ENCODE data around the gene DENND1A.

The DENND1A gene

DNA sequence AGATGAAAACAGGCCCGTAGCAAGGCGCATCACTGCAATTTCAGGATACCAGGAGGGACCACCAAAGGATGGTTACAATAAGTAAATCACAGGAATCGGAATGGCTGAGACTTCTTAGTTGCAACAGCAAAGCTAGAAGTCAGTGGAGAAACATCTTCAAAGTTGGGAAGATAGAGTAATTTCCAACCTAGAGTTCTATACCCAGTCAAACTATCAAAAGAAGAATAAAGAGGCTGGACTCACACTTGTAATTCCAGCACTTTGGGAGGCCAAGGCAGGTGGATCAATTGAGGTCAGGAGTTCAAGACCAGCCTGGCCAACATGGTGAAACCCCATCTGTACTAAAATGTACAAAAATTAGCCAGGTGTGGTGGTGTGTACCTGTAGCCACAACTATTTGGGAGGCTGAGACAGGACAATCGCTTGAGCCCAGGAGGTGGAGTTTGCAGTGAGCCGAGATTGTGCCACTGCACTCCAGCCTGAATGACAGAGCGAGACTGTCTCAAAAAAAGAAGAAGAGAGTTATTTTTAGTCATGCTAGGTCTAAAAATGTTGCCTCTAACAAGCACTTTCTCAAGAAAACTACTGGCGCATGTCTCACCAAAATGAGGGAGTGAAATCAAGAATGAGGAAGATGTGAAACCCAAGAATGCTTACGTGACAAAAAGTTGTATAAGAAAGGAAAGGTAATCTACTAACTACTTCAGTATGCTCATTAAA lies 267.7 kb downstream of the DENND1A start:
- DNase-seq (ENCODE audit: low read depth) = no peak
- TF ChIP-seq, protein P1, sequence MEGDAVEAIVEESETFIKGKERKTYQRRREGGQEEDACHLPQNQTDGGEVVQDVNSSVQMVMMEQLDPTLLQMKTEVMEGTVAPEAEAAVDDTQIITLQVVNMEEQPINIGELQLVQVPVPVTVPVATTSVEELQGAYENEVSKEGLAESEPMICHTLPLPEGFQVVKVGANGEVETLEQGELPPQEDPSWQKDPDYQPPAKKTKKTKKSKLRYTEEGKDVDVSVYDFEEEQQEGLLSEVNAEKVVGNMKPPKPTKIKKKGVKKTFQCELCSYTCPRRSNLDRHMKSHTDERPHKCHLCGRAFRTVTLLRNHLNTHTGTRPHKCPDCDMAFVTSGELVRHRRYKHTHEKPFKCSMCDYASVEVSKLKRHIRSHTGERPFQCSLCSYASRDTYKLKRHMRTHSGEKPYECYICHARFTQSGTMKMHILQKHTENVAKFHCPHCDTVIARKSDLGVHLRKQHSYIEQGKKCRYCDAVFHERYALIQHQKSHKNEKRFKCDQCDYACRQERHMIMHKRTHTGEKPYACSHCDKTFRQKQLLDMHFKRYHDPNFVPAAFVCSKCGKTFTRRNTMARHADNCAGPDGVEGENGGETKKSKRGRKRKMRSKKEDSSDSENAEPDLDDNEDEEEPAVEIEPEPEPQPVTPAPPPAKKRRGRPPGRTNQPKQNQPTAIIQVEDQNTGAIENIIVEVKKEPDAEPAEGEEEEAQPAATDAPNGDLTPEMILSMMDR (conservative IDR thresholded peaks at IDR 0.05; ENCODE audit: low read depth, low read length) = no peak
- no peak overlapping the region for H3K4me3 ChIP-seq (ENCODE audit: low read length)

DNA sequence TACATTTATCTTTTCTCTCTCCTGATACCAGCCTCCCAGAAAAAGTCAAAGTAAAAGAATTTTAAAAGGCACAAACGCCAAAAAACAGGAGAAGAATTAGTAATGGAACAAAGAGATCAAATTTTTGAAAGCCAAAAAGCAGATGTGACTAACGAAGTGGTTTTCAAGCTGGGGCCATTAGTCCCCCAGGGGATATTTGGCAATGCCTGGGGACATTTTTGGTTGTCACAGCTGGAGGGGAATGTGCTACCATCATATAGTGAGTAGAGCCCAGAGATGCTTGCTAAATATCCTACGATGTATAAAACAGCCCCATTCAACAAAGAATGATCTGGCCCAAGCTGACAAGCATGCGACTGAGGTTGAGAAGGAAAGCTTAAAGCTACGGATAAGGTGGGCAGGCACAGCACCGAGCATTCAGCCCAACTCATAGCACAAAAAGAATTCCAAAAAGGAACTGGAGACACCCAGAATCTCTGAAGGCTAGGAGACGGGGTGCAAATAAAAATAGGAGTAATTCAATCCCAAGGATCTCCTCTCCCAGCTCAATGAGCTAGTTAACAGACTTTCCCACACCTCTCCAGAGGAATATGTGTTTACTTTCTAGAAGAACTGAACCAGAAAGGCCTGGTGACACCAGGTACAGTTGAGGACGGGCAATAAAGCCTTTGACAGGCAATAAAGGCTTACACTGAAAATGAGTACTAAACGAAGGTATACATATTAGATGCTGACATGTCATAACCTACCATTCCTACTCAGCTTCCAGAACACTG lies 269.0 kb downstream of the DENND1A start:
- TF ChIP-seq, protein P1 (conservative IDR thresholded peaks at IDR 0.05; ENCODE audit: low read depth, low read length) = no peak
- H3K4me3 ChIP-seq (ENCODE audit: low read length) = no peak overlapping the region
- DNase-seq (ENCODE audit: low read depth) = no peak

DNA sequence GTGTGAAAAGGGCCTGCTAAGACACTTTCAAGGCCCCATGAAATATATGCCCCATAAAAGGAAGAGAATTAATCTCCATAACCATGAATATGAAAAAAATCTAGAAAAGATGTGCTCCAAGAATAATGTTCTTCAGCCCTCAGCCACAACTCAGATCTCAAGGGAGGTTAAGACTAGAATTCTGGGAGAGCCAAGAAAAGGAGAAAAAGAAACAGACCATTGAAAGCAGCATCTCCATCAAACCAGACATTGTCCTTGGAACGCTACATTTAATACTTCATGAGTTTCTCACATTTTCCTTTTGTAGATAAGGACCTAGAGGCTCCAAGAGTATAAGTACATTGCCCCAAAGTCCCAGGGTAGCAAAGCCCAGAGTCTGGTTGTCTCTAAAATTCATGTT lies 270.6 kb downstream of the DENND1A start:
- no peak overlapping the region for H3K4me3 ChIP-seq (ENCODE audit: low read length)
- TF ChIP-seq, protein P1 (conservative IDR thresholded peaks at IDR 0.05; ENCODE audit: low read depth, low read length) = no peak
- DNase-seq (ENCODE audit: low read depth) = no peak

DNA sequence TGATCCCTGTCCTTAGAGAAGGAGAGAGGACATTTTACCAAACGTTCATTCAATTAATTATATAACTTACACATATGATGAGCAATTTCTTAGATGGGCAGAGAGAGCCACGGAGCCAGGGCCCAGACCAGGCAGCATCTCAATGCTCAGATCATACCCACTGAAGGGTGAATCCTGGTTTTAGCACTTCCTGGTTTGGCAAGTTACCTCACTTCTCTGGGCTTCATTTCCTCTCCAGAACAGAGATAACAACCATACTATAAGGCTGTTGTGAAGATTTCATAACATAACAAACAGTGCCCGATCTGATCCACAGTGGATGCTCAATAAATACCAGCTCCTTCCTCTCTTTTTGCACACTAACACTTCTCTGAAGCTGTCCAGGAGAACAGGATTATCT lies 271.1 kb downstream of the DENND1A start:
- TF ChIP-seq, protein P1 (conservative IDR thresholded peaks at IDR 0.05; ENCODE audit: low read depth, low read length) = no peak
- no peak overlapping the region for H3K4me3 ChIP-seq (ENCODE audit: low read length)
- no peak for DNase-seq (ENCODE audit: low read depth)

DNA sequence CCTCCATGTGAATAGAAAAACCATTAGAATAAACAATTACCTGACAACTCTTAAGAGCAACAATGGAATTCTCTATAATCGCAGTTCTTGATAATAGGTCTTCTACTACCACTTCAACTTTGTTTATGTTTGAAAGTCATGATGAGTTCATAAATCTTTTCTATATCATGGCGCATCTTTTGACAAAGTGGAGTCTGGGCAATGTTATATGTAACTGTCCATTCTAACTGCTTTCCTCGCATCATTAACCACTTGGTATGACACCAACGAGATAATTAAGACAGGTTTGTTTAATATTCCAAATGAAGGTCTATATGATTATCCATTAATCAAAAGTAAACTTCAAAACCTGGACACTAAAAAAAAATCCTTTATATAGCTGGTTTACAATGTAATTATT lies 272.0 kb downstream of the DENND1A start:
- no peak overlapping the region for H3K4me3 ChIP-seq (ENCODE audit: low read length)
- DNase-seq (ENCODE audit: low read depth) = no peak
- TF ChIP-seq, protein P1 (conservative IDR thresholded peaks at IDR 0.05; ENCODE audit: low read depth, low read length) = no peak

DNA sequence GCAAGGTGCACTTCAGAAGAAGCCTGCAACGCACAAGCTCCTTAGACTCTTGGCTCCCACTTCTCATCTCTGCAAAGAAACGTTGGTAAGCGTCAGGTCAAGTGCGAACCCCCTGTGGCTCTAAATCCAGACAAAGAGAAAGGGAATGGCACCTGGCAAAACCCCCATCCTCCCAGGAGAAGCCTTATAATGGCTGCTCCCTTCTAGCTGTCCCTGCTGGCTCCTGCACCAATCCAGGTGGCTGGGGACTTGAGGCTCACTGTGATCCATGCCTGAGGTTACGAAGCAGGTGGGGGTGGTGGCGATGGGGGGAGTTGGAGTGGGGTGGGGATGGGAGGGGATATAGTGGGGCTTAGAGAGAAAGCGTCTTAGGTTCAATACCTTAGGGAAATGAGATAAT lies 272.8 kb downstream of the DENND1A start:
- no peak for DNase-seq (ENCODE audit: low read depth)
- TF ChIP-seq, protein P1 (conservative IDR thresholded peaks at IDR 0.05; ENCODE audit: low read depth, low read length) = no peak
- no peak overlapping the region for H3K4me3 ChIP-seq (ENCODE audit: low read length)

DNA sequence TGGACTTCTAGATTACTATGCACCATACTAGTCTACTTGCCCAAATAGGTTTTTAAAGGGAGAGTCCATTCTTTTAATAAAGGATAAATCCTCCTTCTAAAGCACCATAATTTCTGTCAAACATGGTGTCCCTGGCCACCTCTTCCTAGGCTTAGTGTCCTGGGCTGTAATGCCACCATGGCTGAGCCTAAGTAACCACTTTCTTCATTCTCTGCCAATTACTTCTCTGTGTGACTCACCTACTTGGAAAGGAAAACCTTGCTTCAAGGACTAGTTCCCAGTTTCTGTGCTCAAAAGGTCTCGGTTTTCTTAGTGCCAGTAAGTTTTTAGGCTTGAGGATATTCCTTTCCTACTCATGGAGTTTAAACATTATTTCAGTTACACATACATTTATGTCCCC lies 273.4 kb downstream of the DENND1A start:
- no peak overlapping the region for H3K4me3 ChIP-seq (ENCODE audit: low read length)
- DNase-seq (ENCODE audit: low read depth) = no peak
- TF ChIP-seq, protein P1 (conservative IDR thresholded peaks at IDR 0.05; ENCODE audit: low read depth, low read length) = no peak

Measured in retinal pigment epithelial cell (primary cell).